MM.1S (cell line): ENCODE results near the gene PHTF2.

Source experiments
- CTCF ChIP-seq: fragments of 300-600 bp; sonication (generic); IDR thresholded peaks from 2 replicates; pipeline ENCODE4 v1.5.1; 2016; ENCODE audit warnings: antibody characterized with exemption, low read length, mixed read lengths
- EZH2phosphoT487 ChIP-seq: fragments of 300-600 bp; sonication (generic); IDR thresholded peaks from 2 replicates; pipeline ENCODE4 v1.6.1; 2018; ENCODE audit warnings: antibody characterized with exemption, low read length

- TF ChIP-seq CTCF = no peak
- no peak for TF ChIP-seq EZH2phosphoT487
Observed at GRCh38 chr7:77843194-77843593, 44.6 kb downstream of the PHTF2 start.
